Activated CD4-positive, alpha-beta T cell treated with anti-CD3 and anti-CD28 coated beads, Interleukin-2, amount 10 ng/mL, durations not matched to agents 7 days and 5 days (primary cell): ENCODE data around the gene COL23A1. TPM values are rescaled to one million over a fixed set of nuclear protein-coding genes. Genes with fewer than 3 reads are reported as not detected.

Experiments used
- CTCF ChIA-PET: fragments of 350-600 bp; sonication (Branson Sonifier 250); formaldehyde crosslinking; loops from one replicate; lab custom pipeline; 2021; ENCODE audit warnings: antibody characterized with exemption; lab: Charles Lee
- POLR2A ChIA-PET: fragments of 350-600 bp; sonication (Branson Sonifier 250); formaldehyde crosslinking; loops from one replicate; lab custom pipeline; 2021; ENCODE audit warnings: antibody characterized with exemption; lab: Charles Lee
- DNase-seq: peaks from one replicate; pipeline ENCODE4 v3.0.0-alpha.2; 2020
- H3K27ac Mint-ChIP-seq: one replicate; pipeline ENCODE4 v1.8.0; 2021; ENCODE audit warnings: mild to moderate bottlenecking, moderate library complexity, mixed read lengths
- H3K27me3 Mint-ChIP-seq: one replicate; pipeline ENCODE4 v1.8.0; 2021; ENCODE audit warnings: mixed read lengths
- H3K36me3 Mint-ChIP-seq: one replicate; pipeline ENCODE4 v1.8.0; 2021; ENCODE audit warnings: low read depth, mixed read lengths
- H3K4me1 Mint-ChIP-seq: one replicate; pipeline ENCODE4 v1.8.0; 2021; ENCODE audit warnings: mixed read lengths
- H3K4me3 Mint-ChIP-seq: one replicate; pipeline ENCODE4 v1.8.0; 2021; ENCODE audit warnings: mild to moderate bottlenecking, moderate library complexity, mixed read lengths
- H3K9me3 Mint-ChIP-seq: one replicate; pipeline ENCODE4 v1.8.0; 2021; ENCODE audit warnings: mixed read lengths
- total RNA-seq, 2 experiments: library from RNA; stranded (reverse); gene quantifications; one replicate each; pipeline ENCODE4 v1.2.3, GENCODE V29; 2021

COL23A1 gene
- total RNA-seq, 2 experiments from 2014 or later = 0.27 TPM; not detected in 1

- POLR2A ChIA-PET = interaction anchor here (0.6 kb wide), 1 partner anchor 60 kb away, joined by 3 read pairs; no protein-coding TSS in a partner anchor
- H3K27me3 Mint-ChIP-seq = peaks cover 16% of the 10 kb centered on the region
- no peaks in the 10 kb centered on the region for H3K36me3 Mint-ChIP-seq
- H3K27ac Mint-ChIP-seq = peak overlapping the region; percentile 50
- peak; percentile 64 for DNase-seq
- CTCF ChIA-PET = interaction anchor here (1.2 to 1.3 kb wide), 2 partner anchors 16 kb away, joined by 3 to 4 read pairs; no protein-coding TSS in a partner anchor
- peaks cover 4% of the 10 kb centered on the region for H3K4me1 Mint-ChIP-seq
- H3K4me3 Mint-ChIP-seq = no peak overlapping the region
- peaks cover 11% of the 10 kb centered on the region for H3K9me3 Mint-ChIP-seq
Observed at GRCh38 chr5:178279723-178280438, 310.3 kb downstream of the COL23A1 start.

- no peak for DNase-seq
- peaks cover 11% of the 10 kb centered on the region for H3K9me3 Mint-ChIP-seq
- H3K27me3 Mint-ChIP-seq = peaks cover 16% of the 10 kb centered on the region
- no peaks in the 10 kb centered on the region for H3K36me3 Mint-ChIP-seq
- no peak overlapping the region for H3K27ac Mint-ChIP-seq
- no peak overlapping the region for H3K4me3 Mint-ChIP-seq
- ChIA-PET CTCF (no interaction called here), POLR2A (no interaction called here)
- peaks cover 4% of the 10 kb centered on the region for H3K4me1 Mint-ChIP-seq
Observed at GRCh38 chr5:178279026-178279722, 311.0 kb downstream of the COL23A1 start.

GRCh38 chr5:178278358-178279023, 311.7 kb downstream of the COL23A1 start:
- peaks cover 4% of the 10 kb centered on the region for H3K9me3 Mint-ChIP-seq
- DNase-seq = no peak
- POLR2A ChIA-PET = no interaction called here
- H3K27ac Mint-ChIP-seq = no peak overlapping the region
- H3K36me3 Mint-ChIP-seq = no peaks in the 10 kb centered on the region
- H3K4me3 Mint-ChIP-seq = no peak overlapping the region
- H3K4me1 Mint-ChIP-seq = peaks cover 4% of the 10 kb centered on the region
- peaks cover 14% of the 10 kb centered on the region for H3K27me3 Mint-ChIP-seq
- CTCF ChIA-PET = interaction anchor here (1.0 to 1.6 kb wide), 2 partner anchors 10 to 12 kb away, joined by 3 to 5 read pairs; no protein-coding TSS in a partner anchor

- no peak overlapping the region for H3K27ac Mint-ChIP-seq
- CTCF ChIA-PET = interaction anchor here (1.0 to 1.6 kb wide), 2 partner anchors 9 to 13 kb away, joined by 3 to 5 read pairs; no protein-coding TSS in a partner anchor
- no peaks in the 10 kb centered on the region for H3K36me3 Mint-ChIP-seq
Observed at GRCh38 chr5:178277866-178278265, 312.3 kb downstream of the COL23A1 start.

GRCh38 chr5:178277346-178277745, 312.8 kb downstream of the COL23A1 start:
- POLR2A ChIA-PET = no interaction called here
- peaks cover 4% of the 10 kb centered on the region for H3K4me1 Mint-ChIP-seq
- CTCF ChIA-PET = interaction anchor here (1.0 to 1.6 kb wide), 3 partner anchors 9 to 13 kb away, joined by 3 to 5 read pairs (median 5); no protein-coding TSS in a partner anchor
- H3K27me3 Mint-ChIP-seq = peaks cover 10% of the 10 kb centered on the region
- H3K9me3 Mint-ChIP-seq = no peaks in the 10 kb centered on the region
- no peak for DNase-seq
- H3K36me3 Mint-ChIP-seq = no peaks in the 10 kb centered on the region
- no peak overlapping the region for H3K27ac Mint-ChIP-seq
- H3K4me3 Mint-ChIP-seq = no peak overlapping the region

More at GRCh38 chr5:178277866-178278265, 312.3 kb downstream of the COL23A1 start:
- POLR2A ChIA-PET = no interaction called here
- DNase-seq = no peak
- Mint-ChIP-seq H3K27me3 (peaks cover 10% of the 10 kb centered on the region), H3K4me3 (no peak overlapping the region), H3K4me1 (peaks cover 4% of the 10 kb centered on the region), H3K9me3 (no peaks in the 10 kb centered on the region)

- H3K4me1 Mint-ChIP-seq = peaks cover 4% of the 10 kb centered on the region
- H3K27me3 Mint-ChIP-seq = peaks cover 10% of the 10 kb centered on the region
- no peak overlapping the region for H3K27ac Mint-ChIP-seq
- no peaks in the 10 kb centered on the region for H3K36me3 Mint-ChIP-seq
- DNase-seq = no peak
- ChIA-PET CTCF (interaction anchor here (0.6 to 0.8 kb wide), 2 partner anchors 23 to 562 kb away, joined by 3 read pairs; no protein-coding TSS in a partner anchor), POLR2A (no interaction called here)
- no peaks in the 10 kb centered on the region for H3K9me3 Mint-ChIP-seq
- no peak overlapping the region for H3K4me3 Mint-ChIP-seq
Observed at GRCh38 chr5:178274781-178275537, 315.2 kb downstream of the COL23A1 start.

- Mint-ChIP-seq H3K9me3 (no peaks in the 10 kb centered on the region), H3K36me3 (no peaks in the 10 kb centered on the region), H3K4me3 (no peak overlapping the region), H3K27ac (no peak overlapping the region), H3K4me1 (no peaks in the 10 kb centered on the region), H3K27me3 (peaks cover 7% of the 10 kb centered on the region)
- CTCF ChIA-PET = no interaction called here
- POLR2A ChIA-PET = no interaction called here
- DNase-seq = no peak
Observed at GRCh38 chr5:178273665-178274541, 316.3 kb downstream of the COL23A1 start.

- ChIA-PET CTCF (no interaction called here), POLR2A (no interaction called here)
- peaks cover 7% of the 10 kb centered on the region for H3K27me3 Mint-ChIP-seq
- no peaks in the 10 kb centered on the region for H3K9me3 Mint-ChIP-seq
- H3K36me3 Mint-ChIP-seq = no peaks in the 10 kb centered on the region
- H3K4me3 Mint-ChIP-seq = no peak overlapping the region
- H3K27ac Mint-ChIP-seq = no peak overlapping the region
- H3K4me1 Mint-ChIP-seq = no peaks in the 10 kb centered on the region
- no peak for DNase-seq
Observed at GRCh38 chr5:178273041-178273440, 317.2 kb downstream of the COL23A1 start.

GRCh38 chr5:178272591-178272990, 317.6 kb downstream of the COL23A1 start:
- no peak for DNase-seq
- CTCF ChIA-PET = interaction anchor here (1.0 kb wide), 1 partner anchor 12 kb away, joined by 4 read pairs; no protein-coding TSS in a partner anchor
- POLR2A ChIA-PET = no interaction called here
- H3K27me3 Mint-ChIP-seq = peaks cover 5% of the 10 kb centered on the region
- H3K9me3 Mint-ChIP-seq = no peaks in the 10 kb centered on the region
- no peak overlapping the region for H3K27ac Mint-ChIP-seq
- no peaks in the 10 kb centered on the region for H3K4me1 Mint-ChIP-seq
- no peak overlapping the region for H3K4me3 Mint-ChIP-seq
- no peaks in the 10 kb centered on the region for H3K36me3 Mint-ChIP-seq

- DNase-seq = no peak
- Mint-ChIP-seq H3K36me3 (no peaks in the 10 kb centered on the region), H3K9me3 (no peaks in the 10 kb centered on the region), H3K4me1 (no peaks in the 10 kb centered on the region), H3K4me3 (no peak overlapping the region), H3K27ac (peak overlapping the region; percentile 72), H3K27me3 (peaks cover 2% of the 10 kb centered on the region)
- ChIA-PET POLR2A (no interaction called here), CTCF (interaction anchor here (1.0 kb wide), 1 partner anchor 13 kb away, joined by 4 read pairs; no protein-coding TSS in a partner anchor)
Observed at GRCh38 chr5:178271726-178272479, 318.3 kb downstream of the COL23A1 start.

- DNase-seq = no peak
- H3K27me3 Mint-ChIP-seq = peaks cover 2% of the 10 kb centered on the region
- ChIA-PET CTCF (no interaction called here), POLR2A (no interaction called here)
- H3K9me3 Mint-ChIP-seq = no peaks in the 10 kb centered on the region
- no peaks in the 10 kb centered on the region for H3K36me3 Mint-ChIP-seq
- H3K4me3 Mint-ChIP-seq = no peak overlapping the region
- H3K27ac Mint-ChIP-seq = peak overlapping the region; percentile 72
- H3K4me1 Mint-ChIP-seq = no peaks in the 10 kb centered on the region
Observed at GRCh38 chr5:178271231-178271630, 319.0 kb downstream of the COL23A1 start.
